ENCODE measurements around the gene PSMB7. TPM values are rescaled to one million over a fixed set of nuclear protein-coding genes. Genes with fewer than 3 reads are reported as not detected.

Gene PSMB7
- total RNA-seq, 2 donors from 2014 or later = 150 to 158 TPM

DNA sequence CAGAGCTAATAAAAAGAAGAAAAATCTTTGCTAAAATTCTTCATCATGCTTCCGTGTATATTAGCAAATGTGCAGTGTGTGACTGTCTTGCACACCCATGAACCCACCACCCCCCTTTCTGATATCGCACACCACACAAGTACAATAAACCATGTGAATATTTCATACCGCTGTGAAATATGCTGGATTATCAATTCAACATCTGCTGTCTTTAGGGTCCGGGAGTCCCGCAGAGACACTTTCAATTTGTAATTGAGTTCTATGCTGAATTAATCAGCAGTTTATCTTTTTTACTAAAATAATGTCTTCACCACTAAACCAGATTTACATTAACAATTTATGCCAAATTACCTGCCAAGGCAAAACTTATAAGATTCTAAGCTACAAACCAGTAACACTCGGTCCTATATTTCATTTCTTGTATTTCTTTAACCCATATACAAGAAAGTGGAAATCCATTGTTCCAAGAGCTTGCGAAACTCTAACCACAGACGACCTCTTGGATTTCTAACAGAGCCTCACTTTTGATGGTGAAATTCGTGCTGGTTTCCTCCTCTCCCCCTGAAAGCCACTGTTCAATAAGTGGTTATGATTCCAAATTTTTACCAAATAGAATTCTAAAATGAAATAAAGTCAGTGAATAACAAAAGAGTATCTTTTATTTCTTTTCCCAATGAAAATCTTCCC lies 44.2 kb downstream of the PSMB7 start:
- WGBS = 81% methylated on average over 9 of the region's 9 CpGs
- TF ChIP-seq, protein P1, sequence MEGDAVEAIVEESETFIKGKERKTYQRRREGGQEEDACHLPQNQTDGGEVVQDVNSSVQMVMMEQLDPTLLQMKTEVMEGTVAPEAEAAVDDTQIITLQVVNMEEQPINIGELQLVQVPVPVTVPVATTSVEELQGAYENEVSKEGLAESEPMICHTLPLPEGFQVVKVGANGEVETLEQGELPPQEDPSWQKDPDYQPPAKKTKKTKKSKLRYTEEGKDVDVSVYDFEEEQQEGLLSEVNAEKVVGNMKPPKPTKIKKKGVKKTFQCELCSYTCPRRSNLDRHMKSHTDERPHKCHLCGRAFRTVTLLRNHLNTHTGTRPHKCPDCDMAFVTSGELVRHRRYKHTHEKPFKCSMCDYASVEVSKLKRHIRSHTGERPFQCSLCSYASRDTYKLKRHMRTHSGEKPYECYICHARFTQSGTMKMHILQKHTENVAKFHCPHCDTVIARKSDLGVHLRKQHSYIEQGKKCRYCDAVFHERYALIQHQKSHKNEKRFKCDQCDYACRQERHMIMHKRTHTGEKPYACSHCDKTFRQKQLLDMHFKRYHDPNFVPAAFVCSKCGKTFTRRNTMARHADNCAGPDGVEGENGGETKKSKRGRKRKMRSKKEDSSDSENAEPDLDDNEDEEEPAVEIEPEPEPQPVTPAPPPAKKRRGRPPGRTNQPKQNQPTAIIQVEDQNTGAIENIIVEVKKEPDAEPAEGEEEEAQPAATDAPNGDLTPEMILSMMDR (IDR thresholded peaks at IDR 0.05) = no peak
- TF ChIP-seq POLR2A (IDR thresholded peaks at IDR 0.05) (no peak), POLR2AphosphoS5 (IDR thresholded peaks at IDR 0.05) (no peak)
- Histone ChIP-seq H3K36me3 (no peaks in the 10 kb centered on the region), H3K9me3 (no peaks in the 10 kb centered on the region), H3K27ac (no peak overlapping the region), H3K27me3 (replicated peaks; ENCODE audit: insufficient read depth) (no peaks in the 10 kb centered on the region), H3K4me3 (no peak overlapping the region), H3K4me1 (replicated peaks) (no peaks in the 10 kb centered on the region)
- intact Hi-C loops (cut with DNase I) = no loop called here
- no peak for DNase-seq (ENCODE audit: low spot score)

DNA sequence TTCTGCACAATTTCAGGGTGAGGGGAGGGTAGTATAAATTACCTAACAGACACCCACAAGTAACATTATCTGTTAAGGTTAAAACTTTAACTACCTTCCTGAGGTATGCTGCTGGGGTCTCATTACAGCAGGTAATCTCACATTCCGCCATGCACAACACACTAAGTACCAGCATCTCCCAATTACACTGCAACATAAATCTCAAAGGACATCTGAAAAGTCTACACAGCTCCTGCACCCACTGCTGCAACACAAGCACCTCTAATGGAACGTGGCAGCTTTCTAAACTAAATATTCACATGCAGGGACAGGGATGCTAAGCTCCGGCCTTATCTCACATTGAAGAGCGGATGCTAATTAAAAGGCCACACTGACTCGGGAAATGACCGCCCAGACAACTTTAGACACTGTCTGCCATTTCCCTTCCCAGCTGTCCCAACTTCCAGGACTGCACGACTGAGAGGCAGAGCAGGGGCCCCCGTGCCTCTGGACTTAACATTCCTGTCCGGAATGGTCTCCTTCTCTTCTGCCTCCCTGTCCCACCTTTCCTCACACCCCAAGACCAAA lies 45.9 kb downstream of the PSMB7 start:
- H3K4me3 ChIP-seq = no peak overlapping the region
- DNase-seq (ENCODE audit: low spot score) = no peak
- H3K27ac ChIP-seq = no peak overlapping the region
- intact Hi-C loops (cut with DNase I) = no loop called here
- no peaks in the 10 kb centered on the region for H3K36me3 ChIP-seq
- no peaks in the 10 kb centered on the region for H3K27me3 ChIP-seq (replicated peaks; ENCODE audit: insufficient read depth)
- WGBS = 85% methylated on average over 9 of the region's 9 CpGs
- H3K9me3 ChIP-seq = no peaks in the 10 kb centered on the region
- no peaks in the 10 kb centered on the region for H3K4me1 ChIP-seq (replicated peaks)
- TF ChIP-seq, protein P1 (IDR thresholded peaks at IDR 0.05) = no peak
- no peak for TF ChIP-seq POLR2A (IDR thresholded peaks at IDR 0.05)
- TF ChIP-seq POLR2AphosphoS5 (IDR thresholded peaks at IDR 0.05) = no peak

DNA sequence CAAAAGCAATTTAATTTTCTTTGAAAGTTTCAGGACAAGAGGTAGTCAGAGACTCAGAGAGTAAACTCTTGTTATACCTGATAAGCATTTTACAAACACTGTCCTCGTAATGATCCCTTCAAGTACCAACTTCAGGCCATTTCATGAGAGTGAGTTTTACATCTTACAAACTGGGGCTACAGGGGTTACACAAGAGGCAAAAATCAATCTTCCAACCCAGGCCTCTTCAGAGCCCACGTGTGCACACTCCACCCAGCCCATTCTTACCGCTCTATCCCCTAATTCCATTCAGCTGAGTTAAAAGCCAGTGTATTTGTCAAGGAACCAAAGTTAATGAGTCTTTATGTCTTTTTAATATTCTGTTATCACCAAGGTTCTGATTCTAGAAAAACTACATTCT lies 46.5 kb downstream of the PSMB7 start:
- no peaks in the 10 kb centered on the region for H3K4me1 ChIP-seq (replicated peaks)
- DNase-seq (ENCODE audit: low spot score) = no peak
- no peaks in the 10 kb centered on the region for H3K9me3 ChIP-seq
- H3K27me3 ChIP-seq (replicated peaks; ENCODE audit: insufficient read depth) = no peaks in the 10 kb centered on the region
- H3K27ac ChIP-seq = no peak overlapping the region
- WGBS = 72% methylated on average over 3 of the region's 3 CpGs
- no peak overlapping the region for H3K4me3 ChIP-seq
- no peaks in the 10 kb centered on the region for H3K36me3 ChIP-seq
- intact Hi-C loops (cut with DNase I) = no loop called here
- TF ChIP-seq, protein P1 (IDR thresholded peaks at IDR 0.05) = no peak
- TF ChIP-seq POLR2A (IDR thresholded peaks at IDR 0.05) = no peak
- no peak for TF ChIP-seq POLR2AphosphoS5 (IDR thresholded peaks at IDR 0.05)

DNA sequence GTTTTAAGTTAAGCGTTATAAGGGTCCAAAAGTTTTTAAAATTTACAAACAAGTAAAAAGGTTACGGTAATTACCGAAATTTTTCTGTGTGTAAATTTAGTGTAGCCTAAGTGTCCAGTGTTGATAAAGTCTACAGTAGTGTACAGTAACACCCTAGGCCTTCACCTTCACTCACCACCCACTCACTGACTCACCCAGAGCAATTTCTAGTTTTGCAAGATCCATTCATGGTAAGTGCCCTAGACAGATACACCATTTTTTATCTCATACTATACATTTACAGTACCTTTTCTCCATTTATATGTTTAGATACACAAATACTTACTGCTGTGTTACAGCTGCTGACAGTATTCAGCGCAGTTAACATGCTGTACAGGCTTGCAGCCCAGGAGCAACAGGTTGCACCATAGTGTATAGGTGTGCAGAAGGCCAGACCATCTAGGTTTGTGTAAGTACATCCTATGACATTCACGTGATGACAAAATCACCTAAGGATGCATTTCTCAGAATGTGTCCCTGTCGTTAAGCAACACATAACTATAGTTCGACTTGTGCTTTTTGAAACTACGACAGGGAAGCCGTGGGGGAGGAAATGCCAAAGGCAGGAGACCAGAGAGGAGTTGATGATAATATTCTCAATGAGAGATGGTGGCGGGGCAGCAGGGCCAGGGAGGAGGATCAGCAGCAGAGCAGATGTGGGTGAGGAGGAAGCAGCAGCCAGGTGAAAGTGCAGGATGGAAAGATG lies 48.6 kb downstream of the PSMB7 start:
- Histone ChIP-seq H3K27me3 (replicated peaks; ENCODE audit: insufficient read depth) (no peaks in the 10 kb centered on the region), H3K27ac (no peak overlapping the region), H3K4me1 (replicated peaks) (no peaks in the 10 kb centered on the region), H3K4me3 (no peak overlapping the region), H3K9me3 (no peaks in the 10 kb centered on the region), H3K36me3 (no peaks in the 10 kb centered on the region)
- DNase-seq (ENCODE audit: low spot score) = no peak
- WGBS = 90% methylated on average over 10 of the region's 10 CpGs
- TF ChIP-seq POLR2AphosphoS5 (IDR thresholded peaks at IDR 0.05) (no peak), POLR2A (IDR thresholded peaks at IDR 0.05) (no peak)
- TF ChIP-seq, protein P1 (IDR thresholded peaks at IDR 0.05) = no peak
- intact Hi-C loops (cut with DNase I) = no loop called here
